NCI-H2107 treated with DMSO at 0.1 percent for 48 hours (cell line): ENCODE results near the gene RGS6.

Experiments
- DNase-seq: peaks from one replicate; lab custom pipeline; 2025; ENCODE audit not compliant: unreplicated experiment; lab: John Stamatoyannopoulos, UW

RGS6 gene

DNA sequence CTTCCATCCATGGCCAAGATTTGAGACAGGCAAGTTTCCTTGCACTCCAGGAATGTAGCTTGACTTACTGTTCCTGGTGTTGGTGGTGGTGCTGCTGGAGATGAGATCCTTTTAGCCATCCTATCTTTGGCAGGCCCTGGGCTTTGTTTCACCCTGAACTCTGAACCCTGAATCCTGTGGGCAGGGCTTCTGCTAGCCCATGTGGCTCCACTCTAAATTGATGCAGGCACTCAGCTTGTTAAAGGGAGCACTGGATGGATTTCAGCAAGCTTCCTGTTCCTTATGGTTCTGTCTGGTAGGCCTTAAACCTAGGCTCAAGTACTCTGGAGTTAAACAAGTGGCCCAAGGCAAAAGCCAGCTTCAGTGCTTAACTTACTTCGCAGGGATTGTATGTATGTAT, 138.2 kb downstream of the RGS6 start:
- DNase-seq: no peak

DNA sequence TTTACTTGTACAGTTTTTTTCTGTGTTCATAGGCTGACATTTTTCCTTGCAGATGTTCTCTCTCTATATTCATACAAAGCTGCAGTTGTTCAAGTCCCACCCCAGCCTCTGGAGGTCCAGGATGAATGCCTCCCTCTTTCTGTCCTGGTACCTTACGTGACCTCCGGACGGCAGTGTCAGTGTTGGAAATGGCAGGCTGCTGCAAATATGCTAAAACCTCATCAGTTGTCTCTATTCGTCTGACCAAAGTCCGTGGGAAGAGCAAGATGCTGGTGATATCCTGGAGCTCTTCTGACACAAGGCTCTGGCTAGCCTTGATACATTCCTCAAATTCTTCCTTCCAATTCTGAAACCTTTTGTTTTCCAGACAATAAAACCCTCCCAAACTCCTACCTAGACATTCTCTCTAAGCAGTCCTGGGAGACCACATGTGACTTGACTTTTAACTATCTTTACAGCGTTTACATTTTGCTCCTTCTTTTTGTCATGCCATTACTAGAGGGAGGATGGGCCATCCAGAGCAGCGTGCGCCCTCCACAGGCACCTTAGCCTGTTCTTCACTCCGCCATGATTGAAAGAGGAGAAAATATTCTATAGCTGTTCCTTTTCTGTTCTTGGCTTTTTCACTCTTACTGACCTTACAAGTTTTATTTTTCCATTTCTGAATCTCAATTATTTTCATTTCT, 143.6 kb downstream of the RGS6 start:
- DNase-seq: no peak

DNA sequence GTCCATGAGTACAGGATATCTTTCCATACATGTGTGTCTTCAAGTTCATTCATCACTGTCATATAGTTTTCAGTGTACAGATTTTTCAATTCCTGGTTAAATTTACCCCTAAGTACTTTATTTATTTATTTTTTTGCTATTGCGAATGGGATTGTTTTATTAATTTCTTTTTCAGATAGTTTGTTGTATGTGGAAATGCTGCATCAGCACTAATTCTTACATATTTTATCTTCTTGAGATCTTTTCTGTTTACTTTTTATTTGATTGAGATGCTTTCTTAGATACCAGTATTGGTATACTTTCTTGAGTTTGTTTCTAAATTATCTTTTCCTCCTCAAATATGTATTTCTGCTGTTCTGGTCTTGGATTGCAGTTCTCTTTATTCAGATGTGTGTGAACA, 148.9 kb downstream of the RGS6 start:
- no peak for DNase-seq

DNA sequence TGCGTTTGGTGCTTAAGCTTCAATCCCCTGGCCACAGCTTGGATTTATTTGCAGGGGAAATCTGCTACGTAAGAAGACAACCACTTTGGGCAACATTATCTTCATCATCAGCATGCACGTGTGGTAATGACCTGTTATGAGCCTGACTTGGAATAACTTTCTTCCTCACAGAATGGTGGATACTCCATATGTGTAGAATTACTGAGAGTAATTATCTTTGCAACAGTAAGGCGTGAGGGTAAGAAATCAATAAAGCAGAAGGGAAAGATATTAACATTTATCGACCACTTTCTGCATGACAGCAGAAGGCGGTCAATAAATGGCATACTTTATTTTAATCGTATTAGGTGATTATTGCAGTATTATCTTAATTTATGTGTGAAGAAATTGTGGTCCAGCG, 152.7 kb downstream of the RGS6 start:
- DNase-seq: no peak

DNA sequence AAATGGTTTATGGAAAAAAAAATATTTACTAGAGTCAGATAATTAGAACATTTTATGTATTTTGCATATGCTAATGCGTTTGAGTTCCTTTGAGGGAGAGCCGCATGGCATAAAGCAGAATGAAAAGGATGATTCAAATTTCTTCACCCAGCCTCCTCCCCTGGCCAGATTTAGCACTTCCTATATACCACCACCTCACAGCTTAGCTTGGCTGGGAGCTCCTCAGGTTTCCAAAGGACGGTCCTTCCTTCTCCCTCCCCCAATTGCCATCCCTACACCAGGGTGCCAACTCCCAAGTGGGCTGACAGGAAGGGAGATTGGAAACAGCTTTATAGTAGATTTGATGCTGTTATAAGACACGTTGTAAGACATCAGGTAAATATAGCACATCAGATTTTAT, 157.4 kb downstream of the RGS6 start:
- no peak for DNase-seq

DNA sequence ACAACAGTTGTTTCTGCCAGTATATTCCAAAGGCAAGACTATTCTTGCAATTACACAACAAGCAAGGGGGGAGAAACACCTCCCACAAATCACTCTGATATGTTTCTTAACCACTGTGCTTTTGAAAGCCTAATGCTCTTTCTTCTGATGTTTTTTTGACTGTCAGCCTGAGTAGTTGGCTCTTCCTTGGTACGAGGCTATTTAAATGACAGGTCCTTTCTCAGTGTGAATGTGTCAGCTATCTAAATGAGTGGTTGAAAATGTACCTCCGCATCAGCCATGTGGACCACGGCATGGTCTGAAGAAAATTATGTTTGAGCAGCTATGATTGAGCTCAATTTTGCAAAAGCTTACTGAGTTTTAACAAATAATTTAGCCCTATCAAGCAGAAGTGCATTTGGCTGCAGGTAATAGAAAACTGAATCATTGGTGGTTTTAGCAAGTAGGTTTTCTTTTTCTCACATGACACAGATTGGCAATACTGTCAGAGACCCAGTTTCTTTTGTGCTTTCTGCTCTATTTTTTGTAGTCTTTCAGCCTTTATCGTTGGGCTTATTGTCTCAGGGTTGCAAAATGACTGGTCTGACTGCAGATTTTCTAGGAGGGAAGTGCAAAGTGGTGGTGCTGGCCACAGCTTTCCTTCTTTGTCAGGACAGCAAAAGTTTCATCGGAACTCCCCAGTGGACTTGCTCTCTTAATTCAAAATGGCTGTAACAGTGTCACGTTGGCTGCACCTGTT, 162.8 kb downstream of the RGS6 start:
- DNase-seq: no peak

DNA sequence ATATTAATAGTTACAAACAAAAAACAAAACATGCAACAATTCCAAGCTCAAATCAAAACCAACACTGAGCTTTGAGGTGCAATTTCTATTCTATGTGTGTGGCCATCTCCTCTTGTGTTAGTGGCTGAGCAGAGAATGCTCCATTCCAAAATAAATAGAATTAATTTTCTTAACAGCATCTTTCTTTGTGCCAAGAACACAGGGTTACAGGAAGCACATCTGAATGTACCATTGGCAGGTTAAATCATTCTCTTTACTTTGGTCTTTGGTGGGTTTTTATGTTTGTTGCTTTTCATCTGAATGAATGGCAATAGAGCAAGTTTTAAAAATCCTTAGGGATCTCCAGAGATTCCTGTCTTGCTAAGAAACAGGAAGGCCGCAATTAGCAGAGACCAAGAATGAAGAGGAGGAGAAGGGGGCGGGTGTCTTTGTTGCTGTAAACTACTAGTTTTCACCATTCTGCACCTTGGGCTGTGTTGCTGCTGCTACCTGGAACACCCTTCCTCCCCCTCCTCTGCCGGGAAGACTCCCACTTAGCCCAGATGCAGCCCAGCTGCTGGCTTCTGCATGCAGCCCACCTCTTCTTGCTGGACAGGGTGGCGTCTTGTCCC, 165.0 kb downstream of the RGS6 start:
- DNase-seq: no peak

DNA sequence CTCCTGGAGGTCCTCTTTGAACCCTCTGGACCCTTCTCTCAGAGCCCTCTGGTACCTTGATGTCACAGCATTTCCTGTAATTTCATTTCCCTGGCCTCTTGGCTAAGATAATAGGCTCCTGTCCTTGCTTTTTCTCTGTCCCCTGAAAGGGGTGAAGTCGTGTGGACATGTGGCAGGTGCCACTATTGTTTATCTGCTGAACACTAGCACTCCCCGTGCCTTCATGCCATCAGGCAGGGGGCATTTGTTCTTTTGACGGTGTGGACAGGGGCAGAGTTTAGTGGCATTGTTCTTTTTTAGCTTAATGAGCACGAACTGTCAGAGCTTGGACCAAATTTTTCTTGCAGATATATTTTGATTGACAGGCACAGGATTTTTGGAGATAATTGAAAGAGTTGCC, 166.0 kb downstream of the RGS6 start:
- no peak for DNase-seq

DNA sequence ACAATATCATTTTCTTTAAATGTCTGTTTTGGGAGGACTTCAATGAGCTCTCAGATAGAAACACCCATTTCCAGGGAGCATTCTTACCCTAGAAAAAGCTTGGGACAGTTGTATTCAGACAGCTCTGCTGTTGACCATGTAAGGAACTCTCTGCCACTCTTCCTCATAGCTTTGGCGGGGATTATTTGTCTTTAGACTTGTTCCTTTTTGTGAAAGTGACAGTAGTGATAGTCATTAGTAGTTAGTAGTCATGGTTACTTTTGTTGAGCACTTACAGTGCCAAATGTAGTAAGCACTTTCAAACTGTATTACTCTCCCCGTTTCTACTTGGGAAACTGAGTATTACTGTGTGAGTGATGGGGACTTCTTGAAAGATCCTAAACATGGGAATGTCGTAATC, 167.3 kb downstream of the RGS6 start:
- DNase-seq: no peak

DNA sequence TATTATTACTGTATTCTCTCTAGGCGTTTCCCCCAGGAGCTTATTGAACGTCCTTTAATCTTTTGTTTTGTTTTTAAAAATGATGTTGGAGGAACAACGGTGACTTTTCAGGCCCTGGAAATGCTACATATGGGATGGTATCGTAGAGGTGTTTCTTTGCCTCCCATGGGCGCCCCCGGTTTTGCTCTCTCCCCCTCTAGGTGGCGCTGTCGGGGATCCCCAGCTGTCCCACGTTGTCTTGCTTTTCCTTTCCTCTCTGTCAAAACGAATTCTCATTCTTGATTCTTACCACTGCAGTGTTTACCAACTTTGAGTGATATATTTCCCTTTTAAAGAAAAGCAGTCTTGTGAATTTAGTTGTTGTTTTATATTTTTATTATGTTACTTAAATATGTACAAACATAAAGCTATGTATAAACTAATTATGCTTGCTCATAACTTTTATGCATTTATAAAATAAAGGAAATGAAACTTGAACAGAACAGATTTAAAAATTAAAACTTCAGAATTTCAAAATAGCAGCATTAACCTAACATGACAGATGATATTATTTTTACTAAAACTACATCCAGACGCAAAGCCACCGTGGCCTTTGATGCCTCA, 171.9 kb downstream of the RGS6 start:
- DNase-seq: no peak

DNA sequence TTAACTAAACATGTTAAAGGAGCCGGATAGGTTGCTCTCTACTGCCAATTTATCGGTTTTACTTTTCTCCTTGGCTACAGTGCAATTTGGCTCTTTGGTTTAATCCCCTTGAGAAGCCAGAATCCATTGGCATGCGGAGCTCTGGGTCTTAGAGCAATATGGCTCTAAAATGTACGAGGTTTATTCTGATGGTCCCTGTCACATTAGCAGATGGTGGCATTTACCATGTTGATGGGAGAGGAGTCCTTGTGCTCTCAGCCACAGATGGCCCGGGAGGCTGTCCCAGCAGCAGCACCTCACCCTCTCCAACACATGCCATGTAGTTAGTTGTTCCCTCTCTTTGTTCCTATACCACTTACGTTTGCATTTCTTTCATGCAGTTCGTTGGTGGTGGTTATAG, 179.7 kb downstream of the RGS6 start:
- DNase-seq: no peak

DNA sequence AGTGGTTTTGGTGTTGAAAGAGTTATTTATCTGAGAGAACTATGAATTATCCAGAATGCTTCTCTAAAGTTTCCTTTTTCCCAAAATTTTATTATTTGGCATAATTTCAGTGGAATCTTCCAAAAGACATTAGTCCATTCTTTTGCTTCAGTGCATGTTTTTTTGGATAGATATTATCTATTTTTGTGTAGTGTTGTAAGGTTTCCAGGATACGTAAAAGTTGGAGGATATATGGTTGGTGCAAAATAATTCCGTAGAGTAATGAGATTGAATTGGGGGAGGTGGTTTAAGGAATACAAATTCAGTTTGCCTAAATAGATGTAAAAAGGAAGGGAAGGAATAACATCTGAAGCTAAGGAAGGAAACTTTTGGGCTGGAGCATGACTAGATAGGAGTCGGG, 186.6 kb downstream of the RGS6 start:
- no peak for DNase-seq

DNA sequence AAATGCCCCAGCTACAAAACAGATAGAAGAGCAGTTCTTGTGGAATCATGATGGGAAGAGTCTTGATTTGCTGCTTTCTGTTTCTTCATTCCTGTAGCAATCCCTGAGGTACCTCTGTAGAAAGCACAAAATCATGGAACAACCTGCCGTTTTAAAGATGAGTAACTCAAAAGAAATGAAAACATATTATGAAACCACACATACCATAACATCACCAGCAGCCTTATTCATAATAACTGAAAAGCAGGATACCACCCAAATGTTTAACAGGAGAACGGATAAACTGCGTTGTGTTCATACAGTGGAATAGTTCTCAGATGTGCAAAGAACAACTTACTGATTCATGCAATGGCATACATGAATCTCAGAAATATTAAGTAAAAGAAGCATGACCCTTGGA, 188.1 kb downstream of the RGS6 start:
- DNase-seq: no peak

DNA sequence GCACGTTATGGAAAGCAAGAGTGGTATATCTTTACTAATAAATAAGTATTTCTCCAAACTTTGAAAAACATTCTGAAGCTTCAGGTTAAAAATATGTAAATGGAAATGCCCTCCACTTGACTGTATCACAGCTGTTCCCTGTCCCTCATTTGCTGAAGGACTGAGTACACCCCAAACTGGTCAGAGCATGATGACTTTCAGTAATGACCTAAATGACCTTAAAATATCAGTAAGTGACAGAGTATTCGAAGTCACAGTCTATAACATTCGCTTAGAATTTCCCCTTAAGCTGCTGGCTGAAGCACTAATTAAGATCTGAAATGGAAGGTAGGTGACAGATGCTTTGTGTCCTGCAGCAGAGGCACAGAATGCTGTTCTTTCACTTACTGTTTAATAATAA, 191.5 kb downstream of the RGS6 start:
- no peak for DNase-seq

DNA sequence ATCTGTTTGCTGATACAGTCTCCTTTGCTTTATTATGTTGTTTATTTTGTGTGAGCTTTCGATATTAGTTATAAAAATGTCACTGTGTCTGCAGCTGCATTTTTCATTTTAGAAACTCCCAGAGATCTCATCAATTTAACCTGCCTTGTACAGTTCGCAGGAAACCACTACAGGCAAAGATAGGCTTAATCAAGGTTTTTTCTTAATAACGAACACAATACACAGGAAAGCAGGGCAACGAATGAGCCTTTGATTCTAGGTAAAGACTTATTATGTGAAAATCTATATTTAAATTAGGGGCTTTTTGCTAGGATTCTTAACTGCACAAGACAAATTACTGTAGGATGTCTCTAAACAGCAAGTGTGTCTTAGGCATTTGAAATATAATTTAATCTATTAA, 191.9 kb downstream of the RGS6 start:
- DNase-seq: no peak

DNA sequence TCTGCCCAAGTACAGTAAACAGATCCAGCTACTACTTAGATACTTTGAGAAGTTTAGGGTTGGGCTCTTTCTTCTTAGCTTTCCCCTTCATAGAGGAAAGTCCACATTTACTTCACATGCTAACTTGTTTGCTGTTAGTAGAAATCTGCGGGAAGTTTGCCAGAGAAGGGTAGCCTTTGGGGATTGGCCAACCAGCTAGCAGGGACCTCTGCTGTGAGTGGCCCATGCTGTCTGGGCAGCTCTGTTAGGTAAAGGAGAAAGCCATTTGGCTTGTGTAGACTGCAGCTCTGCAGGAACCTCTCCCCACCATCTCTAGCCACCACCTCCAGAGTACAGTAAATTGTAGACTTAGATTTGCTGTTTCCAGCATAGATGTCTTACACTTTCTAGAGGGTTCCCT, 193.9 kb downstream of the RGS6 start:
- no peak for DNase-seq

DNA sequence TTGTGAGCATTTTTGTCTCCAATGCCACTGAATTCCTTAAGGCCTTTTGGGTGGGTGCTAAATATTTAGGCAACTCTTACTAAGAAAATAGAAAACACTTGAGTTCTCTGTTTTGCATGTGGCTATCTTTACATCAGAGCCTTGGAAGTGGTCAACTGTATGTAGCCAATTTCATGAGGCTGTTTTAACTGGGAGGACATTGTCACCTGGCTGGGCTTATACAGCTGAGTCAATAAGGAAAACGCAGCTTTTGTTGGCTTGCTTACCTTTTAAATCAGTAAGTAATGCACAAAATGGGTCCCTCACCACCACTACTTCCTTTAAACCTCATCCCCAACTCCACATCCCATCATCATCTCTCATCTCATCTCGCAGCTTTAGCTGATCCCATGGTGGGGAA, 194.3 kb downstream of the RGS6 start:
- no peak for DNase-seq

DNA sequence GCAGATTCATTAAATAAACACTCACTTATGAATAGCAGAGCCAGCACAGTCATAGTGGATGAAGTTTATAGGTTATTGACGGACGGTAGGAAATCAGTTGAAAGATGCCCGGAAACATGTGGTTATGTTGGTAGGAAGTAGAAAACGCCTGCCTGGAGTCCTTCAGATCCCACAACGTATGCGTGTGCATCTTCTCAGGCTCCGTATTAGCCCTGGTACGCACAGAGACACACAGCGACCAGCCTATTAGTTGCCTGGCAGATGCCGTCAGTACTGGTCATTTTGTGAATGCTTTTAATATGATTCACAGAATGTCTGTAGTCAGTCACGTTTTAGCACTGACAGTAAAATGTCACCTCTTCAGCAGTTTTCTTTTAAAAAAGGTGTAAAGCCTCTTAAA, 196.4 kb downstream of the RGS6 start:
- no peak for DNase-seq

DNA sequence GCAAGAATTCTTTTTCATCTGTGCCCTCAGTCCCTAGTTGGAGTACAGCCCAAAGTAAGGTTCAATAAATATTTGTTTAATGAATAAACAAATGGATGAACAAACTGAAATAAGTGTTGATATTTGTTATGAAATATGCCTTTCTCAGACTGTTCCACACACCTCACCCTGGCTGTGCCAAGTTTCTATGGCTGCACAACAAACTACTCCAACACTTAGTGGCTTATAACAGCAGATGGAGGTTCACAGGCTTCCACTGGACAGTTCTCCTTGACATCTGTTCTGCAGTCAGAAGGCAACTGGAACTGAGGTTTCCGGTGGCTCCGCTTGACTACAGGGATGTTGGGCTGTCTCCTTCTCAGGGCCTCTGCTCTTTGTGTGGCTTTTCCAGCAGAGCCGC, 197.1 kb downstream of the RGS6 start:
- no peak for DNase-seq

DNA sequence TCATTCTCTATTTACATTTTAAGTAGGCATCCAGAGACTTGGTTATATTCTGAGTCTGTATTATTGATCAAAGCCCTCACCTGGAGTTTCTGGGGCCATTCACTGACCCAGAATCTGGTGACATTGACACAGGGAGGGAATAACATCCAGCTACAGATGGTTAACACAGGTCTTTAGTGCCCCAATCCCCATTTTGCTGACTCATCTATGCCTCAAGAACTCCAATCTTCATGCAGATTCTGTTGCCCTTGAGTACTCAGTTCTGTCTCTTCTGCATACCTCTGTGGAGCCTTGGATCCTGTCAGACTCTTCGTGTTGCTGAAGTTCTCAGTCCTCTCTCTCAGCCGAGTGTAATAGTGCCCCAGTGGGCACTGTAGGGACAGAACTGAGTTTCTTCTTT, 208.9 kb downstream of the RGS6 start:
- no peak for DNase-seq

DNA sequence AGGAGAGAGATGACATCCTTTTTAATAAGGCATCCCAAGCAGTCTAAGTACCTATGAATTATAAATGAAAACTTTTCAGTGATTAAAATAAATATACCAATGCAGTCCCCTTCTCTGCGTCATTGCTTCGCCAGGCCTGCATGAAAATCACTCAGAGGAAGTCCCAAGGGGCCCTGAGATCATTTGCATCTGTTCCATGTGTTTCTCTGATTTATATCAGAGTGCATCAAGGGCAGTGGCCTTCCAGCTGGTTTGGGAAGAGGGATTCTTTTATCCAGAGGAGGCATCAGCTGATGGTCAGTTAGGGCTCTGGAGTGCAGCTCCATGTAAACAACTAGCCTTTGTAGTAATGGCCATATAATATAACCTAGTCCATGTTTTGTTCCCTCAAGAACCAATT, 210.1 kb downstream of the RGS6 start:
- DNase-seq: no peak

DNA sequence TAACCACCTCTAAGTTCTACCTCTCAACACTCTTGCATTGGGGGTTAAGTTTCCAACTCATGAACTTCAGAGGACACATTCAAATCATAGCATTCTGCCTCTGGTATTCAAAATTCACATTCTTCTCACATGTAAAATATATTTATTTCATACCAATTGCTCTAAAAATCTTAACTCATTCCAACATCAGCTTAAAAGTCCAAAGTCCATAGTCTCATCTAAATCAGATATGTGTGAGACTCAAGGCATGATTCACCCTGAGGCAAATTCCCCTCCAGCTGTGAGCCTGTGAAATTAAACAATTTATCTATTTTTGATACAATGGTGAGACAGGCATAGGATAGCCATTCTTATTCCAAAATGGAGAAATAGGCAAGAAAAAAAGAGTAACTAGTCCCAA, 214.0 kb downstream of the RGS6 start:
- DNase-seq: no peak
